Gastrocnemius medialis (tissue), 4 donors: ENCODE data around the gene MEIG1. TPM values are rescaled to one million over a fixed set of nuclear protein-coding genes. Genes with fewer than 3 reads are reported as not detected.

ENCODE experiments used
- ATAC-seq, 2 donors: fragments of 150-250 bp; one replicate each; pipeline ENCODE4 v1.9.1; 2016
- DNase-seq, 2 donors: peaks; one replicate each; pipeline ENCODE4 v3.0.0-alpha.2; 2019
- H3K27ac ChIP-seq, 4 donors: fragments of 200-600 bp; sonication (generic); 1 replicate in 1 of 4; 2 replicates in 3 of 4; pipeline ENCODE4 v1.5.1; 2016 to 2018; ENCODE audit warnings: mild to moderate bottlenecking in 2 of 4, moderate library complexity in 1 of 4
- H3K27me3 ChIP-seq, 3 donors: fragments of 200-600 bp; sonication (generic) in 2 of 3; 1 replicate in 1 of 3; 2 replicates in 2 of 3; pipeline versions ENCODE4 v1.5.1 to v1.6.0; 2016 to 2019; ENCODE audit warnings: mild to moderate bottlenecking in 1 of 3, moderate library complexity in 1 of 3
- H3K36me3 ChIP-seq, 2 donors: fragments of 200-600 bp; sonication (generic) in 1 of 2; one replicate each; pipeline ENCODE4 v1.5.1; 2017 to 2018
- H3K4me1 ChIP-seq, 2 donors: fragments of 200-600 bp; sonication (generic) in 1 of 2; one replicate each; pipeline ENCODE4 v1.5.1; 2016 to 2017; ENCODE audit warnings: mild to moderate bottlenecking in 2 of 2
- H3K4me3 ChIP-seq, 4 donors: fragments of 200-600 bp; sonication (generic) in 3 of 4; 1 replicate in 1 of 4; 2 replicates in 3 of 4; pipeline ENCODE4 v1.5.1; 2016 to 2019; ENCODE audit warnings: mild to moderate bottlenecking in 2 of 4
- H3K9me3 ChIP-seq, 3 donors: fragments of 200-600 bp; sonication (generic) in 2 of 3; 1 replicate in 1 of 3; 2 replicates in 2 of 3; pipeline ENCODE4 v1.5.1; 2016 to 2019
- CTCF ChIP-seq, 5 experiments: fragments of 450-650 bp in 3 of 5; fragments of 200-600 bp in 2 of 5; sonication (generic) in 2 of 5; IDR thresholded peaks in 4 of 5; conservative IDR thresholded peaks in 1 of 5; 1 replicate in 4 of 5; 2 replicates in 1 of 5; pipeline ENCODE4 v1.5.1; 2016 to 2019; ENCODE audit warnings: antibody characterized with exemption in 5 of 5, mild to moderate bottlenecking in 3 of 5, moderate library complexity in 3 of 5
- POLR2A ChIP-seq, 2 donors: fragments of 450-650 bp; IDR thresholded peaks; one replicate each; pipeline ENCODE4 v1.6.1; 2017; ENCODE audit warnings: antibody characterized with exemption in 2 of 2, mild to moderate bottlenecking in 2 of 2, moderate library complexity in 2 of 2
- in situ Hi-C, 4 donors: fragments of 200-750 bp; cut with MboI; loops; one replicate each; pipeline versions ENCODE4 v1.15.0 to v1.8.0; 2017; ENCODE audit warnings: low sequenced_read_pairs in 4 of 4
- intact Hi-C: fragments of 100-400 bp; cut with DNase I; formaldehyde crosslinking; loops from one replicate; pipeline ENCODE4 v1.15.1; 2023; ENCODE audit warnings: low total_unique reads
- total RNA-seq, 4 donors: library from RNA; depleted of rRNA; stranded (reverse); fragments of >200 nt; gene quantifications; one replicate each; pipeline versions ENCODE4 v1.1.0 to v1.2.3, GENCODE V29; 2016

The MEIG1 gene
- total RNA-seq, 4 donors from 2014 or later = not detected

- peaks cover 0 to 38% of the 10 kb centered on the region in 2 donors for H3K36me3 ChIP-seq
- in situ Hi-C loops = no loop called here
Observed at GRCh38 chr10:14945108-14945507, 14.1 kb upstream of the MEIG1 start.

GRCh38 chr10:14947268-14947667 is 11.9 kb upstream of the MEIG1 start:
- H3K9me3 ChIP-seq = no peaks in the 10 kb centered on the region
- H3K4me3 ChIP-seq = no peak overlapping the region
- intact Hi-C loops = no loop called here
- DNase-seq (no peak), ATAC-seq (no peak)
- H3K36me3 ChIP-seq = peaks cover 0 to 33% of the 10 kb centered on the region in 2 donors
- TF ChIP-seq CTCF (IDR thresholded peaks at IDR 0.05 in 4 of 5, conservative IDR thresholded peaks at IDR 0.05 in 1 of 5) (no peak), POLR2A (IDR thresholded peaks at IDR 0.05) (no peak)
- H3K27me3 ChIP-seq = no peaks in the 10 kb centered on the region
- no peaks in the 10 kb centered on the region for H3K4me1 ChIP-seq
- H3K27ac ChIP-seq = no peak overlapping the region
- in situ Hi-C loops = no loop called here

More at GRCh38 chr10:14945108-14945507, 14.1 kb upstream of the MEIG1 start:
- Histone ChIP-seq H3K4me1 (no peaks in the 10 kb centered on the region), H3K9me3 (no peaks in the 10 kb centered on the region), H3K4me3 (no peak overlapping the region), H3K27ac (no peak overlapping the region), H3K27me3 (no peaks in the 10 kb centered on the region)
- DNase-seq = no peak
- no peak for ATAC-seq
- TF ChIP-seq POLR2A (IDR thresholded peaks at IDR 0.05) (no peak), CTCF (IDR thresholded peaks at IDR 0.05 in 4 of 5, conservative IDR thresholded peaks at IDR 0.05 in 1 of 5) (no peak)
- intact Hi-C loops = no loop called here

GRCh38 chr10:14949291-14949690 is 9.9 kb upstream of the MEIG1 start:
- H3K36me3 ChIP-seq = peaks cover 0 to 27% of the 10 kb centered on the region in 2 donors
- H3K27ac ChIP-seq = no peak overlapping the region
- H3K4me1 ChIP-seq = peaks cover 0 to 7% of the 10 kb centered on the region in 2 donors
- intact Hi-C loops = no loop called here
- no peak for TF ChIP-seq CTCF (IDR thresholded peaks at IDR 0.05 in 4 of 5, conservative IDR thresholded peaks at IDR 0.05 in 1 of 5)
- no peak for TF ChIP-seq POLR2A (IDR thresholded peaks at IDR 0.05)
- ATAC-seq (no peak), DNase-seq (no peak)
- in situ Hi-C loops = no loop called here
- H3K27me3 ChIP-seq = no peaks in the 10 kb centered on the region
- H3K9me3 ChIP-seq = no peaks in the 10 kb centered on the region
- H3K4me3 ChIP-seq = no peak overlapping the region

GRCh38 chr10:14952851-14953423 is 6.3 kb upstream of the MEIG1 start:
- no peak for TF ChIP-seq POLR2A (IDR thresholded peaks at IDR 0.05)
- no peak for TF ChIP-seq CTCF (IDR thresholded peaks at IDR 0.05 in 4 of 5, conservative IDR thresholded peaks at IDR 0.05 in 1 of 5)
- Histone ChIP-seq H3K4me1 (peaks cover 4 to 12% of the 10 kb centered on the region in 2 donors), H3K27ac (peak overlapping the region; percentile 83 to 90 (median 84)), H3K27me3 (no peaks in the 10 kb centered on the region), H3K36me3 (peaks cover 0 to 9% of the 10 kb centered on the region in 2 donors), H3K4me3 (peak overlapping the region; percentile 79 to 92 (median 85)), H3K9me3 (no peaks in the 10 kb centered on the region)
- in situ Hi-C loops = loop anchor here in 3 of 4 donors (10.0 to 25.0 kb wide), 2 partner anchors 116 to 152 kb away; partner anchors contain the start of genes CDNF (in 1 of the 3), HSPA14 (in 1 of the 3) and MSANTD7 (in 1 of the 3)
- ATAC-seq (no peak), DNase-seq (no peak)
- intact Hi-C loops = loop anchor here (5.0 kb wide), 1 partner anchor 351 kb away; no protein-coding TSS in a partner anchor
